HuH-7.5 (cell line): ENCODE data around the gene ACOT9.
"Not testable (repeated sequence)": the region's sequence is repeated elsewhere in the genome, so short reads cannot be mapped to it uniquely, and the experiment has no call there.

Experiments used
- DNase-seq: peaks from one replicate; pipeline ENCODE4 v3.0.0; 2011; ENCODE audit warnings: low spot score

Gene ACOT9, protein sequence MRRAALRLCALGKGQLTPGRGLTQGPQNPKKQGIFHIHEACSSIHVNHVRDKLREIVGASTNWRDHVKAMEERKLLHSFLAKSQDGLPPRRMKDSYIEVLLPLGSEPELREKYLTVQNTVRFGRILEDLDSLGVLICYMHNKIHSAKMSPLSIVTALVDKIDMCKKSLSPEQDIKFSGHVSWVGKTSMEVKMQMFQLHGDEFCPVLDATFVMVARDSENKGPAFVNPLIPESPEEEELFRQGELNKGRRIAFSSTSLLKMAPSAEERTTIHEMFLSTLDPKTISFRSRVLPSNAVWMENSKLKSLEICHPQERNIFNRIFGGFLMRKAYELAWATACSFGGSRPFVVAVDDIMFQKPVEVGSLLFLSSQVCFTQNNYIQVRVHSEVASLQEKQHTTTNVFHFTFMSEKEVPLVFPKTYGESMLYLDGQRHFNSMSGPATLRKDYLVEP

DNA sequence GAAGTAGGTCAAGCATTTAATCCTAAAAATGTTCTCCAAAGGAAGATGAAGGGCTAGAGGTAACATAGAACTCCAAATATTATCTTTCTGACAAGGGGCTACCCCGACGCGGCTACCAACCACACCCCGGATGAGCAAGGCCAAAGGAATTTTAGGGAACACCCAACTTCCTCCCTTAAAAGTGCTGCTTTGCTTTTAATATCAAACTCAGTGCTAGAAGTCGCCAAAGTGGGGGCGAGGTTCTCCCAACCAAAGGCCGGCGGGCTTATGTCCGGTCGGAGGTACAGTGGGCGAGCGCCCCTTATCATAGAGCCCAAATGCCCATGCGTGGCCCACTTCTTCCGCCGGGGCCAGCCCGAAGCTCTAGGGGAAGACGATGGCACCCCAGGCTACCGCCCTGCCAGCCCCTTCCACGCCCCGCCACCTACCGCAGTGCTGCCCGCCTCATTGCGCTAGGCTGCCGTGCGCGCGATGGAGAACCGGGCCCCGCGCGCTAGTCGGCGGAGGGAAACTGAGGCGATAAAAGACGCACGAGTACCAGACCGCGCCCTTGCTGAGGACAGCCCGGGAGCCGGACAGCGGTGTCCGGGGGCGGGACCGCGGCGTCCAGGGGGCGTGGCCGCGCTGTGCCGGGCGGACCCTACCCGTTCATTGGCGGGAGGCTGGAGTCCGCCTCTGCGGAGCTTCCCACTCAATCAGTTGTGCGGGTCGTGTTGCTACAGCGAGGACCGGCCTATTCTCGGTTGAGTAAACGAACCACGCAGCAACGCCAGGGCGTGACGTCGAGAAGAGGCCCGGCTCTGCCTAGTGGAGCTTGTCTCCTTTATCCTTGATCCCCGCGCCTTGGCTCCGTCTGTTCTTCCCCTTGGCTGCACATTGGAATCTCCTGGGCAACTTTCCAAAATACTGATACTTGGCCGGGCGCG lies at the start of gene ACOT9:
Gene ACOT9 (minus strand): TSS at position 580 of the 926 bp plus-strand sequence. CDS start 132 bp downstream, at position 448.
- peak; percentile 74 for DNase-seq

DNA sequence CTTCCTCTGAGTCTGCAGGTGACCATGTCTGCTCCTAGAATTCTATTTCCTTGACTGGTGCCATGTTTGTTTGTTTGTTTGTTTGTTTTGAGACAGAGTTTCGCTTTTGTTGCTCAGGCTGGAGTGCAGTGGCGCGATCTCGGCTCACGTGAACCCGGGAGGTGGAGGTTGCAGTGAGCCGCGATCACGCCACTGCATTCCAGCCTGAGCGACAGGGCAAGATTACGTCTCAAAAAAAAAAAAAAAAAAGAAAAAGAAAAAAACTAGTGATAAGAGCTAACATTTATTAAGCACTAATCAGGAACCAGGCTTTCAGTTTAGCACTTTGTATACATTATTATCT lies 47.0 kb upstream of the ACOT9 start:
- DNase-seq = no peak

DNA sequence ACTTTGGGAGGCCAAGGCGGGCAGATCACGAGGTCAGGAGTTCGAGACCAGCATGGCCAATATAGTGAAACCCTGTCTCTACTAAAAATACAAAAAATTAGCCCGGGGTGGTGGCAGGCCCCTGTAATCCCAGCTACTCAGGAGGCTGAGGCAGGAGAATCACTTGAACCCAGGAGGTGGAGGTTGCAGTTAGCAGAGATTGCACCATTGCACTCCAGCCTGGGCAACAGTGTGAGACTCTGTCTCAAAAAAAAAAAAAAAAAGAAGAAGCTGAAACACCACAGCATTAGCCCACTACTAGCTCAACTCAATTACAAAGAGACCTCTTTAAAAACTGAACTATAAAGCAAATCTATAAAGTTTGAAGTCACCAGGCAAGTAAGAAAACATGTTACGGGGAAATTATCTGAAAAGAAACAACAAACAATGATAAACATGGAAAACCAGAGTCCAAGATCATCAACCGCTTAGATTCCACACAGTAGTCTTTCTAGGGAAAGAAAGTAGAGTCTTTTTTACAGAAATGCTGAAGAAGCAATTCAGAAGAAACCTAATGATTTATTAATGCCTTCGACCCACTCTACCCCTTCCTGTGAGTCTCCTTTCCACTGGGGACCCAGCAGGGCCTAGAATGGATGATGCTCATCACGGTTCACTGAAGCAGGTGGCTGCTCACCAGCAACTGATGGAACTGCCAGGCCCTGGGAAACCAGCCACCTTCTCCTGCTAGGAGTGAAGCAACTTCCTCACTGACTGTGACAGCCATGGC lies 46.5 kb upstream of the ACOT9 start:
- no peak for DNase-seq

DNA sequence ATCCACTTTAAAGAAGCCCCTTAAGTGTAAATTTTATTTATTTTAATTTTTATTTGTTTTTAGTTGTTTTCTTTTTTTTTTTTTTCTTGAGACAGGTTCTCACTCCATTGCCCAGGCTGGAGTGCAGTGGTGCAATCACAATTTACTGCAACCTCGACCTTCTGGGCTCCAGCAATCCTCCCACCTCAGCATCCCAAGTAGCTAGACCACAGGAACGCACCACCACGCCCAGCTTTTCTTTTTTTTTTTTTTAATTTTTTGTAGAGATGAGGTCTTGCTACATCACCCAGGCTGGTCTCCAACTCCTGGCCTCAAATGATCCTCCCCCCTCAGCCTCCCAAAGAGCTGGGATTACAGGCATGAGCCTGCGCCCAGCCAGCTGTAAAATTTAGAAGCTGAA lies 45.9 kb upstream of the ACOT9 start:
- no peak for DNase-seq

DNA sequence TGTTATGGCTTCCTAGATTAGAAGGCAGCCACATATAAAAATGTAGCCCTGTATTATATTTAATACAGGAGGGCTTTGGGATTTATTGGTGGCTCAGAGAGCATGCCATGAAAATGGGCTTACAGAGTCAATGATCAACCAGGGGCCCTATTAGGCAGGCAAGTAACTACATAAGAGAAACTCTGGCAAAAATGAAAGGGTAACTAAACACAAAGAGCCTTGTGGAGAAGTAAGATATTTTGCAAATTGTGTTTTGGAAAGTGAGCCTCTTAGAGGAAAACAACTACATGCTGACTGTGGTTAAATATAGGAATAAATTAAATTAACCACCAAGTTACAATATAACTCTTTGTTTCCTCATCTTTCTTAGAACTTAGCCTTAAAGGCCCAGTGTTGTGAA lies 45.4 kb upstream of the ACOT9 start:
- no peak for DNase-seq

DNA sequence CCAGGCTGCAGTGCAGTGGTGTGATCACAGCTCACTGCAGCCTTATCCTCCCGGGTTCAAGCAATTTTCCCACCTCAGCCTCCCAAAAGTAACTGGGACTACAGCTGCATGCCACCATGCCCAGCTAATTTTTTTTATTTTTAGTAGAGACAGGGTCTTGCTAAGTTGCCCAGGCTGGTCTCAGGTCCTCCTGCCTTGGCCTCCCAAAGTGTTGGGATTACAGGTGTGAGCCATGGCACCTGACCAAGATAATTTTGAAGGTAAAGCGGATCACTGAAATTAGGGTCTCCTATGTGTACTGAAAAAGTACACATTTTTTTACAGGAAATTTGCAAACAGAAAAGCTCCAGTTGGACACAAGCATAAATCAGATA lies 44.7 kb upstream of the ACOT9 start:
- no peak for DNase-seq

DNA sequence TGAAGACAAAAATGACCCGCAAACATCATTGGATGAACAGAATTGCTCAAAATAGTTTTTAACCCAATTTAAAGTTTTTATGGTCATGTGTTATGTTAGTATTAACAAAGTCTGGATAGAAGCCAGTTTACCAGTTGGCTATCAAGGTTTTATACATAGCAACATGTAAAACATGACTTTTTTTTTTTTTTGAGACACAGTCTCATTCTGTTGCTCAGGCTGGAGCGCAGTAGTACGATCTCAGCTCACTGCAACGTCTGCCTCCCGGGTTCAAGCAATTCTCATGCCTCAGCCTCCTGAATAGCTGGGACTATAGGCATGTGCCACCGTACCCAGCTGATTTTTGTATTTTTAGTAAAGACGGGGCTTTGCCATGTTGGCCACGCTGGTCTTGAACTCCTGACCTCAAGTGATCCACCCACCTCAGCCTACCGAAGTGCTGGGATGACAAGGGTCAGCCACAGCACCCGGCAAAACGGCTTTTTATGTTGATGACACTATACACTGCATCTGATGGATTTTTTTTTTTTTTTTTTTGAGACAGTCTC lies 43.3 kb upstream of the ACOT9 start:
- DNase-seq = no peak

DNA sequence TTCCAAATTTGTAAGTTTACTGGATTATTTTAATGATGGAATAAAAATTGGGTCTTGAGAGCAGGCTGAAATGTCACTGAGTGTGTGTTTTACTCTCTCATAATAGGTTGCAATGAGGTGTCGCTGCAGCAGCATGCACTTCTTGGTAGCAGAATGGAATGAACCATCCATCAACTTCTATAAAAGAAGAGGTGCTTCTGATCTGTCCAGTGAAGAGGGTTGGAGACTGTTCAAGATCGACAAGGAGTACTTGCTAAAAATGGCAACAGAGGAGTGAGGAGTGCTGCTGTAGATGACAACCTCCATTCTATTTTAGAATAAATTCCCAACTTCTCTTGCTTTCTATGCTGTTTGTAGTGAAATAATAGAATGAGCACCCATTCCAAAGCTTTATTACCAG lies 42.5 kb upstream of the ACOT9 start:
- no peak for DNase-seq

DNA sequence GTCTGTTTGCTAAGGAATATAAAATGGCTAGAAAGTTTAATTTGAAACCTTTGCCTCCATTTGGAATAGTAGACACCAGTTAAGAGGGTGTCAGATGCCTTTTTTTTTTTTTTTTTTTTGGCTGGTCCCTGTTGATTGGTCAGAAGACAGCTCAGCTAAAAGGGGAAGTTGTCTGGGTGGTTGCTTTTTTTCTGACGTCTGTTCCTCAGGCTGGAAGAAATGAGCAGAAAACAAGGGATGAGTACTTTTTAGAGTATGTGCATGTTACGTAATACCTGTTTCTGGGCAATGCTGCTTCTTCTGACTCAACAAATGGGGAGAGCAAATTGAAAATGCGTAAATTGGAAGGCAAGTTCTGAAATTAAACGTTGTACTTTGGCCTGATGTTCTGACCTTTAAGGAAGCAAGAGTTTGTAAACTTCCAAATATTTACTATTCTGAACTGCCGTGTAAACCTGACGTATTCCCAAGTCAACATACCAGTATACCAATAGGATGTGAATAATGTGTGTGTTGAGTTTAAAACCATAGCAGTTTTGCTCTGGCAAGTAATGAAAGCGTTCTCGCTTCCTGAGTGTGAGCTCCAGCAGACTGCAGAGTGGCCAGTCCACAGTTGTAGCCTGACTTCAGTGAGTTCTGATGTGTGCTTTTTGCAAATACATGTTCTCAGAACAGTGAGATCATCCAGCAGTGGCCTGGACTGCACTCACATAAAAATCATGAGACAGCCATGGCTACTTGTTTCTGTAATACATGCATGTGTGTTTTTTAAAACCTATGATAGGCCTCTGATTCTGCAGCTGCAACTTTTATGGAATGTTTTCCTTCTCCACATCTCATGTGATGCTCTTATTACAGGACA lies 41.6 kb upstream of the ACOT9 start:
- no peak for DNase-seq

DNA sequence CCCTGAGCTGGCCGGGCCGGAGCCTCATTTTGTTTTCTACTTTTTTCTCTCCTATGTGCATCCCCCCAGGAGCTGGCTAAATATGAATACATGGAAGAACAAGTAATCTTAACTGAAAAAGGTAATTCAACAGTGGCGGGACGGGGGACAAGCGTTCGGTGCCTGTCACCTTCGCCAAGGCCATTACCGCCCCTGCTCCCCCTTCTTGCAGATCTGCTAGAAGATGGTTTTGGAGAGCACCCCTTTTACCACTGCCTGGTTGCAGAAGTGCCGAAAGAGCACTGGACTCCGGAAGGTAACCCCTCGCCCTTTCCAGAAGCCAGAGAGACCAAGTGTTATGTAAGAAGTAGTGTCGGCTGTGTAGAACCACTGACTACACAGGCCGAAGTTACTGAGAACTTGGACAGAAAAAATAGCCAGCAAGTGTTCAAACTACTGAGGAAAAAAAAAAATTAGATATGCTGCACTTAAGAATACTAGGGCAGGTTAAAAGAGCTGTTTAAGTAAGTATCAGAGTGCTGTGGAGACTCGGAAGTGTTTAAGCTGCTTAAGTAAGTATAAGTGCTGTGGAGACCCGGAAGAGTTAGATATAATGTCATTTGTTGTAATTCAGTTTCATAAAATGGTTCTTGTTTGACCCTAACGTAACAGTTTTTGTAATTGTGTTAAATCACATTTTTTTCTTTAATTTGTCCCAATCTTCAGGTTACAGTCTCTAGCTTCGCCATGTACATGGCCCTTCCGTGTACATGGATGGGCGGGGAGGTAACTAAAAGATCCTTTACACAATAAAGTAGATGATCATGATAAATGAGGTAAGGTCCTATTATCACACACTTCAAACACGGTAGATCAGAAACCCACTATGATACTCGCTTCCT lies 40.8 kb upstream of the ACOT9 start:
- no peak for DNase-seq

DNA sequence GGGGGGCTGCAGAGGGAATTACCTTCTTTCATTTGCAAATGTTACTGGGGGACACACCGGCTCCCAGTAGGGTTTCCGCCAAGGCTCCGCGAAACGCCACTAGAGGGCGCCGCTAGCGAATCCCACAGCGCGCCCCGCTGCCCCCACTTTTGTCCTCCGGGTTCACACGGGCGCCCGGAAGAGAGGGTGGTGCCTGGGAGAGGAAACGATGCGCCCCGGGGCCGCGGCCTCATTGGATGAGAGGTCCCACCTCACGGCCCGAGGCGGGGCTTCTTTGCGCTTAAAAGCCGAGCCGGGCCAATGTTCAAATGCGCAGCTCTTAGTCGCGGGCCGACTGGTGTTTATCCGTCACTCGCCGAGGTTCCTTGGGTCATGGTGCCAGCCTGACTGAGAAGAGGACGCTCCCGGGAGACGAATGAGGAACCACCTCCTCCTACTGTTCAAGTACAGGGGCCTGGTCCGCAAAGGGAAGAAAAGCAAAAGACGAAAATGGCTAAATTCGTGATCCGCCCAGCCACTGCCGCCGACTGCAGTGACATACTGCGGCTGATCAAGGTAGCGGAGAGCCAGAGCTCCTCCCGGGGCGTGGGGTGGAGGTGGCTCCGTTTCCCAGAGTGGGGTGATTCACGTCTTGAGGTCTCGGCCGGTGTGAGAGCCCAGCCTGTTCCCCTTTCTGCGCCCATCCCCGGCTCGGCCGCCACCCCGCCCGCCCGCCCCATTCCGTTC lies 40.0 kb upstream of the ACOT9 start, which contains the start of gene SAT1:
Gene SAT1 (plus strand): TSS at position 311 of the 726 bp plus-strand sequence. CDS start 179 bp downstream, at position 490.
- DNase-seq = peak; percentile 67

DNA sequence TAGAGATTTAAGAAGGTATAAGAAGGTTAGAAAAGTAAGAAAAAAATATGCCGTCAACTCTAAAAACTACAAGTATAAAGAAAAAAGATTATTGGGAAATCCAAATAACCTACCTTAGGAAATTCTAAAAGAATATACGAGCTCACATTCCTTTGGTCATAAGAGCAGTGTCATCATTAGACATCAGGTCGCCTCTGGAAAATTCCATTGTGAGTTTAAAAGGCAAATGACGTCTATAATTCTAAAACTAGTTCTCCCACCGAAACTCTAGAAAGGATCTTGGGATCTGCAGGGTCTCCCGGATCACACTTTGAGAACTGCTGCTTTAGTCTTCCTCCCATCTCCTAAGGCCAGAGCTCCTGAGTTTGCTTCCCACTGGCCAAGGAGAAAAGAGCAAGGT lies 39.4 kb upstream of the ACOT9 start:
- no peak for DNase-seq

DNA sequence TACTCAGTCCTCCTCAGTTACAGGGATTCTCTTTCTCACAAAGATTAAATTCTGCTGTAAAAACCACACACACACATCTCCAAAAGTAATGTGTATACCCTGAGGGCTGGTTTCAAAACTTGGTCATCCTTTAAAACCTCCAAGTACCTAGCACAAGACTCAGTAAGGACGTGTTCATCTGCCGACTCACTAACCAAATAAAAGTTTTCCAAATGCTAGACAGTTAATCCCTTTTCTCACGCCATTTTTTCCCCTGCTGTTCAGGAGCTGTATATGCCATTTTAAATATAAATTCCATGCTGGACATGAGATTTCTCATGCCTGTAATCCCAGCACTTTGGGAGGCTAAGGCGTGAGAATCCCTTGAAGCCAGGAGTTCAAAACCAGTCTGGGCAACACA lies 35.9 kb upstream of the ACOT9 start:
- no peak for DNase-seq

DNA sequence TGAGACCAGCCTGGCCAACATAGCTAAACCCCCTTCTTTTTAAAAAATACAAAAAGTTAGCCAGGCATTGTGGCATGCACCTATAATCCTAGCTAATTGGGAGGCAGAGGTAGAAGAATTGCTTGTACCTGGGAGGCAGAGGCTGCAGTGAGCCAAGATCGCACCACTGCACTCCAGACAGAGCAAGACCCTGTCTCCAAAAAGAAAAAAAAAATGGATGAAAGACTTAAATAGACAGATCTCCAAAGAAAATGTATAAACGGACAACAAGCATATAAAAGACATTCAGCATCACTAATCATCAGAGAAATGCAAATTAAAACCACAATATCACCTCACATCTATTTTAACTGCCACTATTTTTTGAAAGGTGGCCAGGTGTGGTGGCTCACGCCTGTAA lies 33.3 kb upstream of the ACOT9 start:
- DNase-seq = no peak

DNA sequence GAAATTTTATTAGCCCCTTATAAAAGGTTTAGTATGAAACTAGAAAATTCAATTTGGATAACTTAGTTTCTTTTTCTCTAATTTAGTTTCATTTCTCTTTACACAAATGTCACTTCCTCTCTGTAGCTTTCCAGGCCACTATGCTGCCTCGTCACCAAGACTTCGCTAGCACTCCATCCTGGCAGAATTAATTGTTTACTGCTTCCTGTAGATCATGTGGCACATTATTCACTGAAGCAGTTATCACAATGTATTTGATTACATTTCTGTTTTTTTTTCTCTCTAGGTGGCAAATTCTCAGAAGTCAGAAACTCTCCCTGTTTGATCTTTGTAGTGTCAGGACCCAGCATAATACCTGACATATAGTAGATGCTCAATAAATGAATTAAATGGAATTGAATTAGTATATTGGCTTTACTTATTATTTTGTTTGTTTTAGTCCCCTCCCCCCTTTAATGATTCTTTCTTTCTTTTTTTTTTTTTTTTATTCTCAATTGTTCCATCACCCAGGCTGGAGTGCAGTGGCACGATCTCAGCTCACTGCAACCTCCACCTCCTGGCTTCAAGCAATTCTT lies 30.6 kb upstream of the ACOT9 start:
- no peak for DNase-seq

DNA sequence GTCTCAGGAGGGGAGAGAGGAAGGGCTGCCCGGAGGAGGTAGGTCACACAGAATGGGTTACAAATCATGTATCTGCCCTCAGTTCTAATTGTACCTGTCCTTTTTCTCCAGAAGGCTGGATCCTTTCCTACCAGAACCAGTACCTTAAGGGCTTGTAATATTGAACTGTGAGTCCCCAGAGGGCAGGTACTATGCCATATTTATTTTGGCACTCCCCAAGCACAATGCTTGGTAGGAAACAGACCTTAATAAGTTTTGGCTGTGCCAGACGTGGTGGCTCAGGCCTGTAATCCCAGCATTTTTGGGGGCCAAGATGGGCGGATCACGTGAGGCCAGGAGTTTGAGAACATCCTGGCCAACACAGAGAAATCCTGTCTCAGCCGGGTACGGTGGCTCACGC lies 28.0 kb upstream of the ACOT9 start:
- not testable (repeated sequence) for DNase-seq

DNA sequence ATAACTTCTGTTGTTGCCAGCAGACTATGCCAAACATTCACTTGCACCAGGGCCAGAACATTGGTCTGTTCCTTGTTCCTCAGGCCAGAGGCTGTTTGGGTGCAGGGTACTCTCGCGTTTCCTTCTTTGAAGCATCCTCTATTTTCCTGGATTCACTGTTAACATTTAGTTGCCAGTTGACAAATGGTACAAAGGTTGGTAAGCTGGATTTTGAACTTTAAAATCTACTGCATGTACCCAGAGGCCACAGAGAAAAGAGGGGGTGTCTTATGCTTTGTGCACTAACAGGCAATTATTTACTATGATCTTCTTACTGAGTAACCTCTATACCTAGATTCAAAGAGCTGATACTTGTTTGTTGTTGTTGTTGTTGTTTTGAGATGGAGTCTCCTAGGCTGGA lies 27.1 kb upstream of the ACOT9 start:
- DNase-seq = no peak

DNA sequence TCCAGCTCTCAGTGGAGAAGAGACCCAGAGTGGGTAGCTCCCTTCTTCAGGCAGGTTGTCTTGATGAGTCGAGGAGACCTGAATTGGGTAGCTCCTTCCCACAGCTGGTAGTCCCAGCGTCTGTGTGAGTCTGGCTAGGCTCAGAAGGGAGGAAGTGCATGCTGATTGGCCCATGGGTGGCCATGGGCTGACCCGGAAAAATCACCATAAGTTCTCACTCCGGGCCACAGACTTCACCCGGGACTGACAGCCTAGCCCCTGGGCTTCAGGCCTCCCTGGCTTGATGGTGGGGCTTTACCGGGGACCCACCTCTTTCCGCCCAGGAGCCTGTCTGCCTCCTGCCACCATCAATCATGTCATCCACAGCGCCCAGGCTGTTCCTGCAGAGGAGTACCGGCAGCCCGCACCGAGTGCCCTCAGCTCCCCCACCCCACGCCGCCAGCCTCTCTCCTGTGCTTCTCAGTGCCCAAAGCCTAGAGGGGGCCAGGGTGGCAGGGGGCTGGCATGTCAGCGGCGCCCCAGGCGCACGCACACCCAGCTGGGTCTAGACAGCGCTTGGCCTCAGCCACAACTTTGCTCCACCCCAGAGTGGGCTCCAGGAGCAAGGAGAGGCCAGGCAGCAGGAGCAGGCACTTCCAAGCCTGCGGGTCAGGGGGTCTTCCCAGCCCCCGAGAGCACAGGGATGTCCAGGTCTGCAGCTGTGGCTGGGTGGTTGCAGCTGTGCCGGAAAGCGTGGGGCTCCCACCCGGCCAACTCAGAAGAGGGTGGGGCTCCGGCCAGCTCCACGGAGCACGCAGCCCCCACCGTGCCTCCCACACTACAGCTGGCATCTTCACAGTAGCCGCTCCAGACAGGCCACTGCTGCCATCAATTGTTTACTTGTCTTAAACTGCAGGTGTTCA lies 23.8 kb upstream of the ACOT9 start:
- no peak for DNase-seq
